GM11168 (cell line): ENCODE results near the gene BORA.
"Not testable (repeated sequence)": the region's sequence is repeated elsewhere in the genome, so short reads cannot be mapped to it uniquely, and the experiment has no call there.

ENCODE experiments used
- in situ Hi-C: fragments of 300-500 bp; cut with MboI; formaldehyde crosslinking; loops from one replicate; pipeline ENCODE4 v1.12.0; 2022; ENCODE audit warnings: low sequenced_read_pairs; ENCODE audit not compliant: unreplicated experiment

The BORA gene

GRCh38 chr13:72757792-72758535 is 30.2 kb downstream of the BORA start:
- in situ Hi-C loops = no loop called here

- in situ Hi-C loops = no loop called here
Observed at GRCh38 chr13:72760189-72760588, 32.5 kb downstream of the BORA start.

- in situ Hi-C loops = no loop called here
Observed at GRCh38 chr13:72763411-72763810, 35.7 kb downstream of the BORA start.

GRCh38 chr13:72774019-72774418 is 46.3 kb downstream of the BORA start:
- in situ Hi-C loops = no loop called here

GRCh38 chr13:72781451-72782439 is 54.0 kb downstream of the BORA start, which contains the start of the genes DIS3 and PIBF1:
DIS3 (minus strand) TSS chr13:72781900; CDS start chr13:72781832, 68 bp downstream.
PIBF1 (plus strand) TSS chr13:72782133; CDS start chr13:72783470, 1,337 bp downstream.
- in situ Hi-C loops = no loop called here

GRCh38 chr13:72782717-72783116 is 55.0 kb downstream of the BORA start:
- in situ Hi-C loops = no loop called here

GRCh38 chr13:72784679-72785078 is 57.0 kb downstream of the BORA start:
- in situ Hi-C loops = not testable (repeated sequence)

- in situ Hi-C loops = no loop called here
Observed at GRCh38 chr13:72788831-72789230, 61.1 kb downstream of the BORA start.

- in situ Hi-C loops = no loop called here
Observed at GRCh38 chr13:72792640-72793039, 64.9 kb downstream of the BORA start.

- in situ Hi-C loops = no loop called here
Observed at GRCh38 chr13:72798817-72799216, 71.1 kb downstream of the BORA start.

GRCh38 chr13:72804301-72804700 is 76.6 kb downstream of the BORA start:
- in situ Hi-C loops = loop anchor here (25.0 kb wide), 1 partner anchor 908 kb away; no protein-coding TSS in a partner anchor
